Glutamatergic neuron (in vitro differentiated cells): Measurements from ENCODE around the gene SVIL. TPM values are rescaled to one million over a fixed set of nuclear protein-coding genes. Genes with fewer than 3 reads are reported as not detected.

Experiments
- DNase-seq: peaks from one replicate; pipeline ENCODE4 v3.0.0; 2022
- H3K27ac Mint-ChIP-seq: one replicate; pipeline ENCODE4 v1.8.0; 2020; ENCODE audit warnings: mild to moderate bottlenecking, mixed read lengths, inconsistent platforms; ENCODE audit not compliant: unreplicated experiment
- H3K27me3 Mint-ChIP-seq: one replicate; pipeline ENCODE4 v1.8.0; 2020; ENCODE audit warnings: mild to moderate bottlenecking, moderate library complexity, mixed read lengths, inconsistent platforms; ENCODE audit not compliant: unreplicated experiment
- H3K36me3 Mint-ChIP-seq: one replicate; pipeline ENCODE4 v1.8.0; 2020; ENCODE audit warnings: mild to moderate bottlenecking, mixed read lengths, inconsistent platforms; ENCODE audit not compliant: unreplicated experiment
- H3K4me1 Mint-ChIP-seq: one replicate; pipeline ENCODE4 v1.8.0; 2020; ENCODE audit warnings: mild to moderate bottlenecking, low read depth, mixed read lengths, inconsistent platforms; ENCODE audit not compliant: unreplicated experiment
- H3K4me3 Mint-ChIP-seq: one replicate; pipeline ENCODE4 v1.8.0; 2020; ENCODE audit warnings: mild to moderate bottlenecking, mixed read lengths, inconsistent platforms; ENCODE audit not compliant: unreplicated experiment
- H3K9me3 Mint-ChIP-seq: one replicate; pipeline ENCODE4 v1.8.0; 2020; ENCODE audit warnings: mild to moderate bottlenecking, moderate library complexity, mixed read lengths, inconsistent platforms; ENCODE audit not compliant: unreplicated experiment
- CTCF ChIP-seq: fragments of 200-600 bp; sonication (generic); IDR thresholded peaks from one replicate; pipeline ENCODE4 v1.5.0; 2021; ENCODE audit not compliant: partially characterized antibody, unreplicated experiment
- total RNA-seq: library from RNA; stranded (reverse); fragmentation: NEBNext Ultra II Directional; extraction: Animal tissue kit (Norgen Biotek cat#: 25700); gene quantifications from one replicate; pipeline ENCODE4 v1.2.1, GENCODE V29; 2021; ENCODE audit not compliant: unreplicated experiment

Gene SVIL
- total RNA-seq, 1 donor from 2014 or later, result 117 TPM

GRCh38 chr10:29479081-29479925, 155.5 kb downstream of the SVIL start:
- Mint-ChIP-seq H3K27ac (no peak overlapping the region), H3K36me3 (peaks cover 3% of the 10 kb centered on the region), H3K4me1 (peaks cover 6% of the 10 kb centered on the region), H3K27me3 (no peaks in the 10 kb centered on the region), H3K4me3 (no peak overlapping the region), H3K9me3 (peaks cover 8% of the 10 kb centered on the region)
- no peak for TF ChIP-seq CTCF
- no peak for DNase-seq

- Mint-ChIP-seq H3K4me1 (no peaks in the 10 kb centered on the region), H3K27ac (no peak overlapping the region), H3K27me3 (no peaks in the 10 kb centered on the region), H3K4me3 (no peak overlapping the region), H3K9me3 (peaks cover 6% of the 10 kb centered on the region), H3K36me3 (no peaks in the 10 kb centered on the region)
- TF ChIP-seq CTCF, result no peak
- DNase-seq, result no peak
Measured at GRCh38 chr10:29473406-29474100, 161.2 kb downstream of the SVIL start.

- TF ChIP-seq CTCF, result no peak
- Mint-ChIP-seq H3K27me3 (no peaks in the 10 kb centered on the region), H3K4me1 (no peaks in the 10 kb centered on the region), H3K4me3 (no peak overlapping the region), H3K9me3 (peaks cover 5% of the 10 kb centered on the region), H3K36me3 (no peaks in the 10 kb centered on the region), H3K27ac (no peak overlapping the region)
- DNase-seq, result no peak
Measured at GRCh38 chr10:29473087-29473356, 161.7 kb downstream of the SVIL start.

- no peak for TF ChIP-seq CTCF
- H3K36me3 Mint-ChIP-seq, result no peaks in the 10 kb centered on the region
- H3K4me1 Mint-ChIP-seq, result no peaks in the 10 kb centered on the region
- DNase-seq, result no peak
- no peaks in the 10 kb centered on the region for H3K27me3 Mint-ChIP-seq
- H3K27ac Mint-ChIP-seq, result peak overlapping the region; percentile 3
- no peak overlapping the region for H3K4me3 Mint-ChIP-seq
- H3K9me3 Mint-ChIP-seq, result peaks cover 4% of the 10 kb centered on the region
Measured at GRCh38 chr10:29472301-29473086, 162.3 kb downstream of the SVIL start.

- H3K4me3 Mint-ChIP-seq, result no peak overlapping the region
- no peaks in the 10 kb centered on the region for H3K36me3 Mint-ChIP-seq
- no peaks in the 10 kb centered on the region for H3K4me1 Mint-ChIP-seq
- TF ChIP-seq CTCF, result no peak
- no peak overlapping the region for H3K27ac Mint-ChIP-seq
- no peak for DNase-seq
- peaks cover 4% of the 10 kb centered on the region for H3K9me3 Mint-ChIP-seq
- H3K27me3 Mint-ChIP-seq, result no peaks in the 10 kb centered on the region
Measured at GRCh38 chr10:29471544-29471859, 163.3 kb downstream of the SVIL start.
